Measurements from ENCODE around the gene NRIP2. TPM values are rescaled to one million over a fixed set of nuclear protein-coding genes. Genes with fewer than 3 reads are reported as not detected.

Gene NRIP2
- total and polyA plus RNA-seq, 2 experiments from 2014 or later: 0.95 TPM; not detected in 1

GRCh38 chr12:2856051-2856450, 21.2 kb upstream of the NRIP2 start:
- no peaks in the 10 kb centered on the region for H3K27me3 ChIP-seq
- no peaks in the 10 kb centered on the region for H3K9me3 ChIP-seq (ENCODE audit: low read depth)
- H3K9me2 ChIP-seq (replicated peaks; ENCODE audit: insufficient read depth): no peaks in the 10 kb centered on the region
- no peaks in the 10 kb centered on the region for H3K4me1 ChIP-seq (ENCODE audit: insufficient read depth)
- H3K4me3 ChIP-seq: no peak overlapping the region
- 86% methylated on average over 3 of the region's 3 CpGs for WGBS (ENCODE audit: low lambda C conversion rate, missing lambda C conversion rate)
- H3K79me2 ChIP-seq: no peaks in the 10 kb centered on the region
- no peak for TF ChIP-seq EZH2 (IDR thresholded peaks at IDR 0.05; ENCODE audit: borderline replicate concordance)
- TF ChIP-seq EZH2phosphoT487 (IDR thresholded peaks at IDR 0.05; ENCODE audit: low read depth, severe bottlenecking, unreplicated experiment): no peak
- TF ChIP-seq CTCF (IDR thresholded peaks at IDR 0.05; ENCODE audit: poor library complexity): no peak
- no peak overlapping the region for H3K4me2 ChIP-seq
- DNase-seq (ENCODE audit: low spot score): no peak
- no peak overlapping the region for H3K27ac ChIP-seq
- H4K20me1 ChIP-seq (ENCODE audit: insufficient read depth, poor library complexity, severe bottlenecking): no peaks in the 10 kb centered on the region
- no peak overlapping the region for H2AFZ ChIP-seq
- H3K36me3 ChIP-seq (replicated peaks; ENCODE audit: insufficient read depth, low read depth): no peaks in the 10 kb centered on the region

- Histone ChIP-seq H3K4me2 (no peak overlapping the region), H4K20me1 (ENCODE audit: insufficient read depth, poor library complexity, severe bottlenecking) (no peaks in the 10 kb centered on the region), H3K9me2 (replicated peaks; ENCODE audit: insufficient read depth) (no peaks in the 10 kb centered on the region), H3K79me2 (no peaks in the 10 kb centered on the region), H3K4me3 (no peak overlapping the region), H3K27ac (no peak overlapping the region), H3K9me3 (ENCODE audit: low read depth) (no peaks in the 10 kb centered on the region), H3K36me3 (replicated peaks; ENCODE audit: insufficient read depth, low read depth) (no peaks in the 10 kb centered on the region), H3K27me3 (no peaks in the 10 kb centered on the region), H3K4me1 (ENCODE audit: insufficient read depth) (no peaks in the 10 kb centered on the region), H2AFZ (no peak overlapping the region)
- WGBS (ENCODE audit: low lambda C conversion rate, missing lambda C conversion rate): 96% methylated on average over 6 of the region's 7 CpGs
- TF ChIP-seq CTCF (IDR thresholded peaks at IDR 0.05; ENCODE audit: poor library complexity) (no peak), EZH2phosphoT487 (IDR thresholded peaks at IDR 0.05; ENCODE audit: low read depth, severe bottlenecking, unreplicated experiment) (no peak), EZH2 (IDR thresholded peaks at IDR 0.05; ENCODE audit: borderline replicate concordance) (no peak)
- no peak for DNase-seq (ENCODE audit: low spot score)
Observed at GRCh38 chr12:2855546-2855945, 20.7 kb upstream of the NRIP2 start.

DNA sequence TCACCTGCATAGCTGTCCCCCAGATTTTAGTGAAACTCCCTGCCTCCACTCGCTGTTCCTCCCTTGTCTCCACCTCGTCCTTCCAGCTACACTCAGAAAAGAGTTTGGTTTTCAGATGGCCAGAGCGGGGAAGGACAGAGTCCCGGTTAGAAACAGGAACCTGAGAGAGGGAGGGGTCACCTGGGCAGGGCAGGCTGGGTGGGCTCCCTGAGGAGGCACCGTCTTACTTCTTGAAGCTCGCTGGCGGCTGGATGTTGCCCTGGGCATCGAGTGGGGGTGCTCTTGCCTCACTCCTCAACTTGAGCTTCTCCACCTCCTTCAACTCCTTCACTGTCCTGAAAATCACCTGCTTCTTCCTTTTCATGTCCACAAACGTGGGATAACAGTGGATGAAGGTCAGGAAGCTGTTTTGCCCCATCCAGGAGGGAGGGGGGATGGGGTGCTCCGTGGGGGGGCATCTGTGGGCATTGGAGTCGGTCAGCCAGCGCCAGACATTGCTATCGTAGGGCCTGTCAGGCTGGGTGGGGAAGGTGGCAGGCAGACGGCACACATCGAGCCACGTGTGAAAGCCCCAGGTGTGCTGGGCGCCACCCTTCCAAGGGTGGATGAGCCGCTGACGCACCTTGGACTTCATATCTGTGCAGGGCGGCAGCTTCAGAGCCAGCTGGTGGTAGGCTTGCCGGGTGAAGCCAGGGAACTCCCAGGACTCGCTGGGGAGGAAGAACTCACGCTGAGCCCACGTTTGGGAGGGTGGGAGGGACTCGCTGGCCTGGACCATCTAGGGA, 20.0 kb upstream of the NRIP2 start:
- 86% methylated on average over 24 of the region's 25 CpGs for WGBS (ENCODE audit: low lambda C conversion rate, missing lambda C conversion rate)
- DNase-seq (ENCODE audit: low spot score): no peak
- no peaks in the 10 kb centered on the region for H4K20me1 ChIP-seq (ENCODE audit: insufficient read depth, poor library complexity, severe bottlenecking)
- H3K4me1 ChIP-seq (ENCODE audit: insufficient read depth): no peaks in the 10 kb centered on the region
- no peak overlapping the region for H3K27ac ChIP-seq
- H3K4me2 ChIP-seq: no peak overlapping the region
- no peaks in the 10 kb centered on the region for H3K36me3 ChIP-seq (replicated peaks; ENCODE audit: insufficient read depth, low read depth)
- H2AFZ ChIP-seq: no peak overlapping the region
- H3K9me3 ChIP-seq (ENCODE audit: low read depth): no peaks in the 10 kb centered on the region
- no peaks in the 10 kb centered on the region for H3K9me2 ChIP-seq (replicated peaks; ENCODE audit: insufficient read depth)
- H3K4me3 ChIP-seq: no peak overlapping the region
- no peak for TF ChIP-seq EZH2 (IDR thresholded peaks at IDR 0.05; ENCODE audit: borderline replicate concordance)
- no peak for TF ChIP-seq CTCF (IDR thresholded peaks at IDR 0.05; ENCODE audit: poor library complexity)
- no peak for TF ChIP-seq EZH2phosphoT487 (IDR thresholded peaks at IDR 0.05; ENCODE audit: low read depth, severe bottlenecking, unreplicated experiment)
- H3K27me3 ChIP-seq: no peaks in the 10 kb centered on the region
- H3K79me2 ChIP-seq: no peaks in the 10 kb centered on the region
